HL-60/S4 (cell line): ENCODE measurements around the gene R3HDM4.

ENCODE experiments used
- in situ Hi-C: fragments of 300-500 bp; cut with MboI; formaldehyde crosslinking; loops from 2 replicates; pipeline ENCODE4 v1.14.3; 2022; ENCODE audit warnings: low sequenced_read_pairs

The R3HDM4 gene

DNA sequence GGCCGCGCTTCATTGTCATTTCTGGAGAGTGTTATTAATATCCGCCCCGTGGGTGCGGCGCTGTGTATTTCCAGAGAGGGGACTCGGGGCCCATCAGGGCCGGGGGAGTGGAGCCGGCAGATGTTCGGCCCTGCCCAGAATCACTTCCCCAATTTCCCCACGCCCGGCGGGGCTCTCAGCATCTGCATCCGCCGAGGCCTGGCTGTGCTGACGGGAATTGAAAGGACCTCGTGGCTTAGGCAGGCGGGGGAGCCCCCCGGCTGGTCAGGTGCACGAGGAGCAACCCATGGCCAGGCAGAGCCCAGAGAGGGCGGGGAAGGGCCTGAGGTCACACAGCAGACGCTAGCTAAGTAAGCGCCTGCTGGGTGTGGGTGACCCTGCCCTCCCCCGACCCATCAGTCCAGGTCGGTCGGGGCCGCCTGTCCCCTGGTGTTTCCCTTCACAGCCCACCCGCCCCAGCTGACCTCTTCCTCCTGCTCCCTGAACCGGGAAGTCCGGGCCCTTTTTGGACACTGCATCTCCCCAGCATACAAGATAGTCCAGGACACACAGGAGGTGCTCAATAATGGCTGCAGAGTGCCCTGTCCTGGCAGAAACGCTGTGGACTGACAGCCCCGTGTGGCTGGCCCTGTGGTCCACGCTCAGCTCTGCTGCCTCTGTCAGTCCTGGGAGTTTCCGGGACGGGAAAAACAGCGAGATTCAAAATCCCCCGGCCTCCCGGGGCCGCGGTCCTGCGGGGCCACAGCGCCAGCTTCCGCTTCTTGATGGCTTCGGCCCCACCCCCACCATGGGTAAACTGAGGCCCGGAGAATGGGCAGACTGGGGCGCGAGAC lies 34.9 kb upstream of the R3HDM4 start:
- in situ Hi-C loops = no loop called here

DNA sequence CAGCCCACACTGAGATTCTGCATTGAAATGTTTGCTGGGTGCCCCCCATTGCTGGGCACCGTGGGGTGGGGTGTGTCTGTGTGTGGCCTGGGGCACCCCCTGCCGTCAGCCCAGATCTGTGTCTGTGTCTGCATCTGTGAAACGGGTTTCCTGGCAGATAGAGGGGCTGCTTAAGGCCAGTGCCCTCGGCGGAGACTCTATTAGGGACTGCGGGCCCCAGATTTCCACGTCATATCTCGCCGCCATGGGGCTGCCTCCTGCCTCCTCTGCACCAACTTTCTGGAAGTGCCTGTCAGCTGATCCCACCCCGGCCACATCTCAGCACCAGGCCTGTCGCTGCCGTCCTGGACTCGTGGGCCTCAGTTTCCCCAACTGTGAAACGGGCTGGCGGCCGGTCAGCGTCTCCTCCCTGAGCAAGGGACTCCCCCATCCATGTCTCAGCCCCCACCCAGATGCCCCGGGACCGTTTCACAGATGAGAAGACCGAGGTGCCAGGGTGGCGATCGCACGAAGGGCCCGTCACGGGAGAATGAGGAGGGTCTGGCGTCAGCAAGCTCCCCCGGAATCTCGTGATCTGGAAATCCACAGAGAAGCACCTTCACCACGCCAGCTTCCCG lies 34.2 kb upstream of the R3HDM4 start:
- in situ Hi-C loops = no loop called here

DNA sequence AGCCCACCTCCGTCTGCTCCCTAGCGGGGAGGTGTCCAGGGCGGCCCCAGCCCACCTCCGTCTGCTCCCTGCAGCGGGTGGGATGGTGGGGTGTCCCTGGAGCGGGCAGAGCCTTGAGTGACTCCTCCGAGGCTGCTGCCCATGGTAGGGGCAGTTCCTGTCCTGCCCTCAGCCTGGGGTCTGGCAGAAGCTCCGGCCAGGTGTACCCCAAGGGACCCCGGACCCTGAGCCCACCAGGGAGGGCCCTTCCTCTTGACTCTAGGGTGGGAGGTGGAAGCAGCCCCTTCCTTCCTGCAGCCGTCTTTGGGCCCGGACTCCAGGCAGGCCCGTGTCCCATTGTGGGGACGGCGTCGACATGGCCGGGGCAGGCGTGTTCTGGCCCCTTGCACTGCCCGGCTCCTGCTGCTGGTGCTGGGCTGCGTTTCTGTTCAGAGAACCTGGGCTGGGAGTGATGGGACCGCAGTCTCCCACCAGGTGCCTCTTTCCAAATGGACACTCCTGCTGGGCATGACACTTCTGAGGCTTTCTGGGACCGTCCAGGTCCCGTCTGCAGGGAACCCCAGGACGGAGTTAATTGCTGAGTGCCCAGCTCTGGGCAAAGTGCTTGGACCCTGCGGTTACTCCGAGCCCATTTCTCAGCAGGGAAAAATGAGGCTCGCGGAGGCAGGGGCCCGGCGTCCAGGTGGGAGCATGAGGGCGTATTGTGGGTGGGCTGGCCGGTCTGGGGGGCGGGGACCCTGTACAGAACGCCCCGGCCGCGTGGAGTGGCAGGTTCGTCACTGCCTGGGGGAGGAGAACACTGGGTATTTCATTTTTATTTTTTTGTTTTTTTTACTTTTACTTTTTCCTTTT lies 32.6 kb upstream of the R3HDM4 start:
- in situ Hi-C loops = no loop called here

DNA sequence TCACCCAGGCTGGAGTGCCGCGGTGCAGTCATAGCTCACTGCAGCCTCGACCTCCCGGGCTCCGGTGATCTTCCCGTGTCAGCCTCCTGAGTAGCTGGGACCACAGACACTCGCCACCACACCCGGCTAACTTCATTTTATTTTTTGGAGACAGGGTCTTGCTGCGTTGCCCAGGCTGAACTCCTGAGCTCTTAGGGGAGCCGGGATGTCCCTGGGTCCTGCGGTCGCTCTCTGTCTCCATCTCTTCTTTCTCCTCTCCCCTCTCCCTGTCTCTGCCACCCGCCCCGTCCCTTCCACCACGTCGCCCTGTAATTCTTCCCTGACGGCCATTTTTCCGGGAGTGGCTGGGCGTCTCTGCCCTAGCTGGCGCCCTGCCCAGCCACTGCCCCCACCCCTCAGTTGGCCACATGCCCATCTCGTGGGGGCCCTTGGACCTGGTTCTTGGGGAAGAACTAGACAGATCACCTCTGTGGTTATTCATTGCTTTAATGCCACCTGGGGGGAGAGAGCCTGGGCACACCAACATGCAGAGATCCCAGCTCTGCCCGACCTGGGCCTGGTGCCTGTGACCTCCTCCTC lies 31.7 kb upstream of the R3HDM4 start:
- in situ Hi-C loops = no loop called here

DNA sequence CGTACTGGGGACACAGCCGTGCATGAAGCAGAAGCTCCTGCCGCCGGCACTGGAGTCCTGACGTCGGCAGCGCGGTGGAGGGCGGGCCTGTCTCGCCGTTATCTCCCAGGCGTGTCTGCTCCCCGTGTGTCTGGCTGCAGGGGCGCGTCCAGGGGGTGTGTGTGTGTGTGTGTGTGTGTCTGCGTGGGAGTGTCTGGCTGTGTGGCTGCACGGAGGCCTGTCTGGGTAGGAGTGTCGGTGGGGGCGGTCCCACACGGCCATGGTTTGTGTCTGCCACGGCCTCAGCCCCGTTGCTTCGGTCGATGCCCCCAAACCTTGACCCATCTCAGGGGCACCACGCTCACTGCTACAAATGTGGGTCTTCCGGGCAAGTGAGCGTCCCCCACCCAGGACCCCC lies 31.1 kb upstream of the R3HDM4 start:
- in situ Hi-C loops = no loop called here

DNA sequence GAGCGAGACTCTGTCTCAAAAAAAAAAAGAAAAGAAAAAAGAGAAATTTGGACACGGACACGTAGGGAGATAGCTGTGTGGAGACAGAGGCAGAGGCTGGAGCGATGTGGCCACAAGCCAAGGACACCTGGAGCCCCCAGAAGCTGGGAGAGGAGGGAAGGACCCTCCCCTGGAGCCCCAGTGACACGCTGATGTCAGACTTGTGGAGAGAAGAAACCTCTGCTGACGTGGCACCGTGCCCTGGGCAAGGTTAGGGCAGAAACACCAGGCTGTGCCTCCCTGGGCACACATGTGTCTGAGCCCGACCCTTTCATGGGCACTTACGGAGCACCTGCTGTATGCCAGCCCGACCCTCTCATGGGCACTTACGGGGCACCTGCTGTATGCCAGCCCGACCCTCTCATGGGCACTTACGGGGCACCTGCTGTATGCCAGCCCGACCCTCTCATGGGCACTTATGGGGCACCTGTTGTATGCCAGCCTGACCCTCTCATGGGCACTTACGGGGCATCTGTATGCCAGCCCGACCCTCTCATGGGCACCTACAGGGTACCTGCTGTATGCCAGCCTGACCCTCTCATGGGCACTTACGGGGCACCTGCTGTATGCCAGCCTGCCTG lies 30.6 kb upstream of the R3HDM4 start:
- in situ Hi-C loops = no loop called here

DNA sequence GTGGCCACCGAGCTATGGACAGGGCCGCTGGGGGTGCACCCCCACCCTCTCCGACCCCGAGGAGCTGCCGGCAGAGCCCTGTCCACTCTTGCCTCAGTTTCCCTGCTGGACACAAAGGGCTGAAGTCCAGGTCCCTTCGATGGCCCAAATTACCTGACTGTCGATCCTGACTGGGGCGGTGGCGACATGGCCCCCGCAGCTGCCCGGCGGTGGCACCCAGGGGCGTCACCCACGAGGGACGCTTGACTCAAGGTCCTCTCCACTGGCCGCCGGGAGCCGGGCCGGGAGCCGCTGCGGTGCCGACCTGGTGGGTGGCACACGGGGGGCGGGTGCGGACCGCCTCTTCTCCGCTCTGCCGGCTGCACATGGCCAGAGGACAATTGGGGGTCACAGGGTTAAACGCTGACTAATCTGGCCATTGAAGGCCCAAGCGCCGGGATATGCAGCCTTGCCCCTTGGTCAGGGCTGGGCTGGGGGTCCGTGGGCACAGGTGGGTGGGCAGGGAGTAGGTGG lies 29.2 kb upstream of the R3HDM4 start:
- in situ Hi-C loops = no loop called here

DNA sequence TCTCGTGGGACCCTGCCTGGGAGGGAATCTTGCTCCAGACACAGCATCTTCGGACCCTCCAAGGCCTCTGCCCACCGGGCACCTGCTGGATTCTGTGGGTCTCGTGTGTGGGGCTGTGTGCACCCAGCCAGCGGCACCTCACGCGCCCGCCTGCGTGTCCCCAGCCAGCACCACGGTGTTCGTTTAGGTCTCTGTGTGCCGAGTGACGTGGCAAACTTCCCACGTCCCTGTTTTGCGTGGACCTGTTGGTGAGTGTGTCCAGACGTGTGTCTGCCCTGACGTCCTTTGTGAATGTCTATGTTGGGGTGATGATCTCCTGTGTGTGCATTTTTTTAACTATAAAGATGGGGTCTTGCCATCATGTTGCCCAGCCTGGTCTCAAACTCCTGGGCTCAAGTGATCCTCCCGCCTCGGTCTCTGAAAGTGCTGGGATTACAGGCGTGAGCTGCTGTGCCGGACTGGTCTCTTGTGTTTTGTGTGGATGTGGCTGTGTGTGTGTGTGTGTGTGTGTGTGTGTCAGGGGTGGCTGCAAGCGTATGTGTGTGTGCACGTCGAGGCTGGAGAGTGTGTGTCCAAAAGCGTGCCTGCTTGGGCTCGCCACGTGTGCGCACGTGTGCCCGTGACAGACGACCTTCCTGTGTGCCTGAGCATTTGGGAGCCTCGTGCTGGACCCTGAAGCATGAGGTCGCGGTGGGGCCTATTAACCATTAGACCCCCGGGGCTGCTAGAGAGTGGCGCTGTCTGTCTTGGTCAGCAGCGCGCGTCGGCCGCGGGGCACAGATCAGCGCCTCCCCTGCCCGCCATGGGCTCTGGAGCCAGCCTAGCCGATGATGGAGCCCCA lies 28.5 kb upstream of the R3HDM4 start:
- in situ Hi-C loops = no loop called here

DNA sequence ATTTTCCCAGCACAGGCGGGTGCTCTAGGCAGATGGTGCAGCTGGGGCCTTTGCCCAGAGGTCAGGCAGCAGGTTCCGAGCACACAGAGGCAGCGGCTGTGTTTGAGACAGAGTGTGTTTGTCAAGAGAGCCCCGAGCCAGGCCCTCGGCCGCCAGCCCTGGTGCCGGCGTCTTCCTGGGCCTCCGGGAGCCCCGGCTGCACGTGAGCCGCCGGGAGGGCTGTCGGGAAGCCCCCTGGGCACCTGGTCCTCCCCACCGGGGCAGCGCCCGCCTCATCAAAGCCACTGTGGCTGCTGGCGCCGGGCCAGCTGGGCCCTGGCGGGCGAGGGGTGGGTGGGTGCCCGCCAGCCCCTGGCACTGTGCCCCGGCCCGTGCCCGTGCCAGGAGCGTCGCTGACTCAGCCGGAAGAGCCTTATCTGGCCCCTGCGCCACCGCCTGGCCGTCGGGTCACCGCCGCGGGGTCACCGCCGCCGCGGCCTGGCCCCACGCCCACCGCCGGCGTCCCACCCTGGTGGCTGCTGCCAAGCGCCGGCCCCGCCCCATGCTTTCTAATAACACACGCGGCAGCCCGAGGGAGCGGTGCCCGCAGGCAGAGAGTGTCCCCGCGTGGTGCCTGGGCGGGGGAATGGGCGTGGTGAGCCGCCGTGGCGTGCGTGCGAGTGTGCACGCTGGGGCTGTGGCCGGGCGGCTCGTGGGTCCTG lies 27.7 kb upstream of the R3HDM4 start:
- in situ Hi-C loops = no loop called here

DNA sequence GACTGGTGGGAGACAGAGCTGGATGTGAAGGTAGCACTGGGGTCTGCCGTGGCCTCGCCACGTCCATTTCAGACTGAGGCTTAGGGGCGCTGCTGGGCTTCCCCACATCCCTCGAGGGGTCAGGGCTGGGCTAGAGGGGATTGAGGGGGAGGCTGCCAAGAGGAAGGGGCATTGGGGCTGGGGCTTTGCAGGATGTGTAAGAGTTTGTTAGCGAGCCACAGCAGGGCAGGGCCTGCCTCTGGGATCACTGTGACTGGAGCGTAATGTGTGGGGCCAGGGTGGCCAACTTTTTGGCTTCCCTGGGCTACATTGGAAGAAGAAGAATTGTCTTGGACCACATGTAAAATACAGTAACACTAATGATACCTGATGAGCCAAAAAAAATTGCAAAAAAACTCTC lies 26.9 kb upstream of the R3HDM4 start:
- in situ Hi-C loops = no loop called here

DNA sequence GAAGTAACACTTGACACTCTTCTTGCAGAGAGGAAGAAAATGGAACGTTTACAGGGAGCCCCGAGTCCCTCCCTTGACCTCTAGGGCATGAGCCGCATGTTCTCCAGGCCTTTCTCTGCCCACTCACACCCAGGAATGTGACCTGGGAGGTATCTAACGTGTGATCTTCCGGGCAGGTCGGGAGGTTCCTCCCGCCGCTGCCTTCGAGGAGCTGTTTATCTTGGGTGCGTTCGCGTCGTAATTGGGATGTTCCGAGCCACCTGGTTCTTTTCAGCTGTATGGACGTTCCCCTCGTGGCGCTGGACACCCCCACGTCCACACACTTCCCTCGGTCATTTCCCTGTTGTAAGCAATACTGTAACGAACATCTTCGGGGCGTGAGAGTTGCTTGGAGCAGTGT lies 26.4 kb upstream of the R3HDM4 start:
- in situ Hi-C loops = no loop called here

DNA sequence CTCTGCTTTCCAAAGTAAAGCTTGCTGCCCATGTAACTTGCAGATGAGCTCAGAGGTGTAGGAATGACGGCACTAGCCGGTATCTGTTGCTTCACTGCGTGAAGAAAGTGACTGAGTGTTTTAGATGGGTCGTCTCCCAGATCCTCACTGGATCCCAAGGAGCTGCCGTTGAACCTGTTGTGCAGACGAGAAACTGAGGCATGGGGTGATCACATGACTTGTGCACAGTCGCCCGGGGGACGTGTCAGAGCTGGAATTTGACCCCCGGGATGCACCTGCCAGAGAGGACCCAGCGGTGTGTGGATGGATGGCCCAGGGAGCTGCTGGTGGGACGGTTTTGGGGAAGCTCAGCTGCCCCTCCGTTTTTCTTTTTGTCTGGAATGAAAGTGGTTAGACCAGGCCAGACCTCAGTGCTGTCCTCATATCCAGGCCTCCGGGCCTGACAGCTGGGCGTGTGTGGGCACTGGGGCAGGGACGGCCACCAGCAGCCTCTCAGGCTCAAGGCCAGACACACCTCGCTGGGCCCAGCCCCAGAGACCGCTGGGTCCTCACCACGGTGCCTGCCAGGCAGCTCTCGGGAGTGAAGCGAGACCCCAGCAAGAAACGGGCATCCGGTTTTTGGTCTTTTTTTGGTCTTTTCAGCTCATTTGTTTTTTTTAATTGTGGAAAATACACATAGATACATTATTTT lies 25.4 kb upstream of the R3HDM4 start:
- in situ Hi-C loops = no loop called here

DNA sequence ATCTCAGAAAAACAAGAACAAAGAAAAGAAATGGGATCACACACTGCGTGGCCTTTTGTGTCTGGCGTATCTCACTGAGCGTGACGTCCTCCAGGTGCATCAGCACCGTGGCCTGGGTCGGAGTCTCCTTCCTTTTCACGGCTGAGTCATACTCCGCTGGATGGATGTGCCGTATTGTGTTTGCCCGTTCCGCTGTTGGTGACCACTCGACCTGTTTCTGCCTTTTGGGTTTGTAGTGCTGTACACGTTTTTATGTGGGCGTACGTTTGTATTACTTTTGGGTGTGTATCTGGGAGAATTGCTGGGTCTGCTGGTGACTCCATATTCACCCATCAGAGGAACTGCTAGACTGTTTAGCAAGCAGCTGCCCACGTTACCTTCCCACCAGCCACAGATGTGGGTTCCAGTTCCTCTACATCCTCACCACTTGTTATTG lies 24.3 kb upstream of the R3HDM4 start:
- in situ Hi-C loops = no loop called here

DNA sequence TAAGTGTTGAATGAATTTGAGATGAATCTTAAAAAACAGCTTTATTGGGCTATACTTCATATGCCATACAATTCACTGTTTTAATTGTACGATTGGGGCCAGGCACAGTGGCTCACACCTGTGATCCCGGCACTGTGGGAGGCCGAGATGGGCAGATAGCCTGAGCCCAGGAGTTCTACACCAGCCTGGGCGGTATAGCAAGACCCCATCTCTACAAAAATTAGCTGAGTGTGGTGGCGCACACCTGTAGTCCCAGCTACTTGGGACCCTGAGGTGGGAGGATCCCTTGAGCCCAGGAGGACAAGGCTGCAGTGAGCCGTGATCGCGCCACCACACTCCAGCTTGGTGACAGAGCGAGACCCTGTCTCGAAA lies 23.1 kb upstream of the R3HDM4 start:
- in situ Hi-C loops = no loop called here

DNA sequence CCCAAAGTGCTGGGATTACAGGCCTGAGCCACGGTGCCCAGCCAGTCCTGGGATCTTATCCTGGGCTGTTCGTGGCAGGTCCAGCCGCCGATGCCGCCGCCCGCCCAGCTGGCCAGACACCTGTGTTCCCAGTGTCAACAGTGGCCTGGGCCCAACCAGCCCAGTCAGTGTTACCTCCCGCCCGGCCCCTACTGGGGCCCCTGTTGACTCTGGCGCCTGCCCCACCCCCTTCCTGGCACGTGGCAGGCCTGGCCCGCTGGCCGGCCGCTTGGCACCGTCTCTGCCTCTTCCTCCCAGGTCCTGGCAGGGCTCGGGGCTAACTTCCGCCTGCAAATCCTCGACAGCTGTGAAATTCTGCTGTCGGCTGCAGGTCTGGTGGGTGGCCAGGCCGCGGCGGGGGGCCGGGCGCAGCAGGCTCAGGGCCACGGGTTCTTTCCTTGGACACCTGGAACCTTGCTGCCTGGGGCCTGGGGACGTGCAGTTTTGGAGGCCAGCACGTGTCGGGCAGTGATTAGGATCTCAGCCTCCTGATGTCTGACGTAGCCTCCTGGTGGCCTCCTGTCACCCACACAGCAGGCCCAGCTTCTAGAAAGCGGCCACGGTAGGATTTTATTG lies 22.0 kb upstream of the R3HDM4 start:
- in situ Hi-C loops = no loop called here

DNA sequence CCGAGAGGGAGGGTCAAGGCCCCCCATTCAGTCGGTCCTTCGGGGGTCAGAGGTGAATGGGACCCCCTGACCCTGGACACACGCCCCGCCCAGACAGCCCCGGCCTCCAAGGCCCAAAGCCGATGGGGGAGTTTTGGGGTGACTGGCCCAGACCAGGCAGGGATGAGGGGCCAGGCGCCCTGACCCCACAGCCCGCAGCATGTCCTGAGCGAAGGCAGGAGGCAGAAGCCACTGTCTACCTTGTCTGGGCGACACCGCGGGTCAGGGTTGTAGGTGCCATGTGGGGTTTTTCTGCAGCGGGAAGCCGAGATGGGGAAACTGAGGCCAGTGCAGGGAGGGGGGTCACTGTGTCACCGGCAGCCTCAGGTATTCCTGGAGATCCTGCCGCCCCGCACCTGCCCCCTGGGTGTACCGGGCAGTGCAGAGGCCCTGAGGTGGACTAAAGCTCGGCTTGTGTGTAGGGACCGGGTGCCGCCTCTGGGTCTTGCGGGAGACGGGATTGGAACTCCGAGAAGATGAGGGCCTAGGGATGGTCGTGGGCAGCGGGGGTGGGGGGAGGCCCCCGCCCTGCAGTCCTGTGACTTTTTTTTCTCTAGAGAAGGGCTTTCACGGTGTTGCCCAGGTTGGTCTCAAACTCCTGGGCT lies 21.3 kb upstream of the R3HDM4 start:
- in situ Hi-C loops = no loop called here

DNA sequence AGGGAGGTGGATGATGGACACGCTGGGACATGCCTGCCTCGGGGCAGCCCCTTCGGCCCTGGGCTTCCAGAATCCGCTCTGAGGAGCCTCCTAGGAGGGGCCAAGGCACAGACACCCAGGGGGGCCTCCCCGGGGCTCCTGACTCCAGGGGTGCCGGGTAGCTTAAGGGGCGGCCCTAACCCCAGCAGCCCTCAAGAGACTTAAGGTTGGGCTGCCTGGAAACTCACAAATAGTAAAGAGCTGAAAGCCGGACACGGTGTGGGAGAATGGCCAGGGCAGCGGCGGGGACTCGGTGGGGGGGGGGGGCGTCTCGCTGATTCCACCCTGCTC lies 20.5 kb upstream of the R3HDM4 start:
- in situ Hi-C loops = no loop called here
